ENCODE measurements around the gene ARMC3.

DNA sequence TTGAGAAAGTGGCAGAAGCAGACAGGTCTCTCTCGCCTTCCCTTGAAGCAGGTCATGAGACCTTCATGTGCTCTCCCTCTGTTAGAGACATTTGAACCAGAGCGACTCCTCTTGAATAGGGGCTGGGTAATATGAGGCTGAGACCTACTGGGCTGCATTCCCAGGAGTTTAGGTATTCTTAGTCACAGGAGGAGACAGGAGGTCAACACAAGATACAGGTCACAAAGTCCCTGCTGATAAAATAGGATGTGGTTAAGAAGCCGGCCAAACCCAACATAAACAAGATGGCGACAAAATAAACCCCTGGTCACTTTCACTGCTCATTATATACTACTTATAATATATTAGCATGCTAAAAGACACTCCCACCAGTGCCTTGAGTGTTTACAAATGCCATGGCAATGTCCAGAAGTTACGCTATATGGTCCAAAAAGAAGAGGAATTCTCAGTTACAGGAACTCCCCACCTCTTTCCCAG lies 124.0 kb downstream of the ARMC3 start:
- TF ChIP-seq, protein P1, sequence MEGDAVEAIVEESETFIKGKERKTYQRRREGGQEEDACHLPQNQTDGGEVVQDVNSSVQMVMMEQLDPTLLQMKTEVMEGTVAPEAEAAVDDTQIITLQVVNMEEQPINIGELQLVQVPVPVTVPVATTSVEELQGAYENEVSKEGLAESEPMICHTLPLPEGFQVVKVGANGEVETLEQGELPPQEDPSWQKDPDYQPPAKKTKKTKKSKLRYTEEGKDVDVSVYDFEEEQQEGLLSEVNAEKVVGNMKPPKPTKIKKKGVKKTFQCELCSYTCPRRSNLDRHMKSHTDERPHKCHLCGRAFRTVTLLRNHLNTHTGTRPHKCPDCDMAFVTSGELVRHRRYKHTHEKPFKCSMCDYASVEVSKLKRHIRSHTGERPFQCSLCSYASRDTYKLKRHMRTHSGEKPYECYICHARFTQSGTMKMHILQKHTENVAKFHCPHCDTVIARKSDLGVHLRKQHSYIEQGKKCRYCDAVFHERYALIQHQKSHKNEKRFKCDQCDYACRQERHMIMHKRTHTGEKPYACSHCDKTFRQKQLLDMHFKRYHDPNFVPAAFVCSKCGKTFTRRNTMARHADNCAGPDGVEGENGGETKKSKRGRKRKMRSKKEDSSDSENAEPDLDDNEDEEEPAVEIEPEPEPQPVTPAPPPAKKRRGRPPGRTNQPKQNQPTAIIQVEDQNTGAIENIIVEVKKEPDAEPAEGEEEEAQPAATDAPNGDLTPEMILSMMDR (IDR thresholded peaks at IDR 0.05) = no peak
- no peak for TF ChIP-seq EP300 (IDR thresholded peaks at IDR 0.05)
